Measurements from ENCODE around the gene CPVL.

DNA sequence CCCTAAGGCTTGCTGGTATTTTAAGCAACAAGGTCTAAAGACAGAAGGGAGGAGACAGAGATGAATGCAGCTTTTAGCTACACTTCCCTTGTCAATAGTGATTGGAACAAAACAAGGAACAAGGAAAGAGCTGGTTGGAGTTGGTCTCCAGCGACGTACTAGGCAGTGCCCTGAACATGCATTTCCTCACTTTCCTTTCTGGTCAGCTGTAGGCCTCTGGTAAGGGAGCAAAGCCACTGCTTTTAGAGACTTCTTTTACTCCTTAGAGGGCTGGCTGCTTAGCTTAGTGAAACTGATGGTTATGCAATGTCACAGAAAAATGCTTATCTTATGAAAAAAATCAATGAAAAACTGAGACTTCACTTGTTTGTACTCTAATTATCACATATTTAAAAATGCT lies 112.8 kb downstream of the CPVL start:
- no peak for TF ChIP-seq POLR2AphosphoS5 (IDR thresholded peaks at IDR 0.05; ENCODE audit: low read depth, low read length)
- no peak for TF ChIP-seq POLR2A (IDR thresholded peaks at IDR 0.05; ENCODE audit: low read depth, low read length)
- no peak for TF ChIP-seq TAF1 (IDR thresholded peaks at IDR 0.05; ENCODE audit: borderline replicate concordance, low read depth, low read length)

Data from GM12892 (cell line).